HEK293T (cell line): ENCODE results near the gene NALF2.

ENCODE experiments used
- CTCF ChIA-PET: fragments of 350-600 bp; formaldehyde crosslinking; extraction: SDS; loops from one replicate; lab custom pipeline; 2021; ENCODE audit warnings: antibody characterized with exemption, inconsistent platforms; lab: Yijun Ruan, JAX
- POLR2A ChIA-PET: fragments of 350-600 bp; formaldehyde crosslinking; extraction: SDS; loops from one replicate; lab custom pipeline; 2020; ENCODE audit warnings: antibody characterized with exemption, inconsistent platforms; lab: Yijun Ruan, JAX
- DNase-seq: peaks from one replicate; pipeline ENCODE4 v3.0.0; 2012; ENCODE audit warnings: mixed read lengths; ENCODE audit errors: extremely low spot score
- ARNT ChIP-seq: fragments of 450-650 bp; IDR thresholded peaks from 2 replicates; pipeline ENCODE4 v1.6.1; 2017; ENCODE audit warnings: mild to moderate bottlenecking
- BHLHE40 ChIP-seq: fragments of 450-650 bp; IDR thresholded peaks from 2 replicates; pipeline ENCODE4 v1.6.1; 2016; ENCODE audit warnings: mild to moderate bottlenecking, moderate library complexity, borderline replicate concordance
- CTBP1 ChIP-seq: fragments of 450-650 bp; IDR thresholded peaks from 2 replicates; pipeline ENCODE4 v1.6.1; 2016; ENCODE audit warnings: borderline replicate concordance
- ELF4 ChIP-seq: fragments of 450-650 bp; IDR thresholded peaks from 2 replicates; pipeline ENCODE4 v1.6.1; 2017; ENCODE audit warnings: antibody characterized with exemption
- FOXA1 ChIP-seq: fragments of 450-650 bp; IDR thresholded peaks from 2 replicates; pipeline ENCODE4 v1.6.1; 2016; ENCODE audit warnings: mild to moderate bottlenecking
- FOXK2 ChIP-seq: fragments of 450-650 bp; IDR thresholded peaks from 2 replicates; pipeline ENCODE4 v1.6.1; 2016; ENCODE audit warnings: mild to moderate bottlenecking
- FOXM1 ChIP-seq: fragments of 450-650 bp; IDR thresholded peaks from 2 replicates; pipeline ENCODE4 v1.6.1; 2017; ENCODE audit warnings: mild to moderate bottlenecking, borderline replicate concordance
- HDGF ChIP-seq: fragments of 450-650 bp; IDR thresholded peaks from 2 replicates; pipeline ENCODE4 v1.6.1; 2017; ENCODE audit warnings: antibody characterized with exemption, borderline replicate concordance
- L3MBTL2 ChIP-seq: fragments of 450-650 bp; conservative IDR thresholded peaks from 2 replicates; pipeline ENCODE4 v1.6.1; 2016; ENCODE audit warnings: mild to moderate bottlenecking
- LEF1 ChIP-seq: fragments of 450-650 bp; IDR thresholded peaks from 2 replicates; pipeline ENCODE4 v1.6.1; 2017; ENCODE audit warnings: mild to moderate bottlenecking, borderline replicate concordance
- NFRKB ChIP-seq: fragments of 450-650 bp; IDR thresholded peaks from 2 replicates; pipeline ENCODE4 v1.6.1; 2016; ENCODE audit warnings: mild to moderate bottlenecking, moderate library complexity
- SP1 ChIP-seq: fragments of 450-650 bp; IDR thresholded peaks from 2 replicates; pipeline ENCODE4 v1.6.1; 2017
- SUZ12 ChIP-seq: fragments of 450-650 bp; IDR thresholded peaks from 2 replicates; pipeline ENCODE4 v1.6.1; 2016; ENCODE audit warnings: mild to moderate bottlenecking
- TARDBP ChIP-seq: fragments of 450-650 bp; IDR thresholded peaks from 2 replicates; pipeline ENCODE4 v1.6.1; 2016
- ZNF384 ChIP-seq: fragments of 450-650 bp; IDR thresholded peaks from 2 replicates; pipeline ENCODE4 v1.6.1; 2016
- TF ChIP-seq, protein P1 (sequence below): fragments of 450-650 bp; IDR thresholded peaks from 2 replicates; pipeline ENCODE4 v1.6.1; 2016

Gene NALF2

DNA sequence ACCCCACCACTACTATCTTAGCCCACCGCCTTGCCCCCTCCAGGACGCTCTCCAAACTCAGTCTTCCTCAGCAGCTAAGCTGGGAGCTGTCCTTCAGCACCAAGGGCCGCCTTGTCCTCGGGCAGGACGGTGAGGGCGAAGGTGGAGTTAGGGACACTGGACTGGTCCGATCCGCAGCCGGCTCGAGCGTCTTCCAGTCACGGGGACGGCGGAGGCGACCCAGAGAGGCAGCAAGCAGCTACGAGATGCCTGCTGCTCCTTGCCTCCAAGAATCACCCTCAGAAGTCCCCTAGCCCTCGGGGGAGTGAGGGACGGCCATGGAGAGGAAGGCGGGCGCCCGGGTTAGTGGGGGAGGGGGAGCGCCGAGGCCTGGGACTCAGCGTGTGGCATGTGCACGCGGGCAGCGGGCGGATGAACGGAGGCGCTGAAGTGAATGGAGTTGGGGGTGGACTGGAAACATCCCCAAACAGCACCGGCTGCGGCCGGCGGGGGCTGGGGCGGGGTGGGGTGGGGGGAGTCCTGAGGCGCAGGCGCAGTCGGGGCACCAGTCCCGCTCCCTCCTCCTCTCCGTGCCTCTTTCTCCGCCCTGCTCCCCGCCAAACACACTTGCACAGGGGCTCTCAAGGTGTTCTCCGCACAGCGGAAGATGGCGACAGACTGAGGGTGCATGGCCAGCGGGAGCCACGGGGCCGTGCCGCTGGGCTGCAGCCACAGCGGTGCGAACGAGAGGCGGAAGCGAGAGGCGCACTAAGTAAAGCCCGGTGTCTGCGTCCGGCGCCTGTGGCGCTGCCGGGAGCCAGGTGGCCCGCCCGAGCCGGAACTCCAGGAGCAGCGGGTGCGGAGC is at the start of gene NALF2:
NALF2 (plus strand) TSS at position 545 of the 844 bp plus-strand sequence. CDS start 957 bp downstream, outside the sequence.
- ChIA-PET POLR2A (interaction anchor here (0.9 to 1.6 kb wide), 3 partner anchors 13 to 629 kb away, joined by 3 to 4 read pairs (median 4); partner anchors contain the start of gene IGBP1), CTCF (interaction anchor here (0.6 kb wide), 2 partner anchors 12 to 1253 kb away, joined by 3 read pairs; no protein-coding TSS in a partner anchor)
- DNase-seq = peak; percentile 70
- TF ChIP-seq TARDBP (no peak), NFRKB (no peak)

DNA sequence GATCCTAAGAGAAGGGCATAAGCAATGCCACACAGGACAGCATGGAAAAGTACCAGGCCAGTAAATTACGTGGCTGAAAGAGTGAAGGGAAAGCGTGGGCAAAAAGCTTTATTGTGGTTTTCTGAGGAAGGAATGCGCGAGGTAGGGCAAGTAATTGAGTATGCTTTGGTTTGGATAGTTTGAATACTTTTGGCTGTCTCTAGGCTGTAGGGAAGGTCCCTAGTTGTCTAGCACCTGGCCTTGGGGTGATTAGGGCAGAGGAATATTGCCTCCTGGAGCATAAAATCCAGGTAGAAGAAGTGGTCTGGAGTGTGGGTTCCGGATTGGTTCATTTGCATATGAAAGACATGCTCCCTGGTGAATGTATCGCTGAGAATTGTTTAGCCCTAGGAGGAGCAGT is 46.4 kb upstream of the NALF2 start:
- DNase-seq = no peak
- ChIA-PET CTCF (no interaction called here), POLR2A (no interaction called here)
- TF ChIP-seq CTBP1 (no peak), HDGF (no peak), FOXK2 (no peak), NFRKB (no peak), FOXM1 (no peak), ZNF384 (no peak), BHLHE40 (no peak), TARDBP (no peak), ARNT (no peak), L3MBTL2 (no peak), SUZ12 (no peak), FOXA1 (no peak), SP1 (no peak), ELF4 (no peak), LEF1 (no peak)
- TF ChIP-seq, protein P1, sequence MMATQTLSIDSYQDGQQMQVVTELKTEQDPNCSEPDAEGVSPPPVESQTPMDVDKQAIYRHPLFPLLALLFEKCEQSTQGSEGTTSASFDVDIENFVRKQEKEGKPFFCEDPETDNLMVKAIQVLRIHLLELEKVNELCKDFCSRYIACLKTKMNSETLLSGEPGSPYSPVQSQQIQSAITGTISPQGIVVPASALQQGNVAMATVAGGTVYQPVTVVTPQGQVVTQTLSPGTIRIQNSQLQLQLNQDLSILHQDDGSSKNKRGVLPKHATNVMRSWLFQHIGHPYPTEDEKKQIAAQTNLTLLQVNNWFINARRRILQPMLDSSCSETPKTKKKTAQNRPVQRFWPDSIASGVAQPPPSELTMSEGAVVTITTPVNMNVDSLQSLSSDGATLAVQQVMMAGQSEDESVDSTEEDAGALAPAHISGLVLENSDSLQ = no peak

DNA sequence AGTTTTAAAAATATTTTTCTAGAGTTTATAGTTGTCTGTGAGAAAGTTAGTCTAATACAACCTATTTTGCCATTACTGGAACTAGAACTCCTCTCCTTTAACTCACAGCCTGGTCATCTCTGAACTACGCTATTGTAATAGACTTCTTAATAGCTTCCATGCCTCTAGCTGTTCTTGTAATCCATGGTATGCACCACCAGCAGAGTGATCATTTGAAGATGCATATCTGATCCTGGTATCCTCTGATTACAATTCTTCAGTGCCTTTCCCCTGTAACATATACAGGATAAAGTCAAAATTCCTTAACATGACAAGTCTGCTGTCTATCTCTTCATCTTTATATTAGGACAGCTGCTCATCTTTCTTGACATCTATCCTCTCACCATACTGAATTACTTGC is 37.6 kb upstream of the NALF2 start:
- CTCF ChIA-PET = no interaction called here
- no peak for DNase-seq
- POLR2A ChIA-PET = no interaction called here
- no peak for TF ChIP-seq ZNF384
- TF ChIP-seq FOXM1 = no peak
- TF ChIP-seq NFRKB = no peak
- no peak for TF ChIP-seq FOXK2
- no peak for TF ChIP-seq HDGF
- TF ChIP-seq TARDBP = no peak
- no peak for TF ChIP-seq ELF4
- TF ChIP-seq, protein P1 = no peak
- TF ChIP-seq LEF1 = no peak
- TF ChIP-seq FOXA1 = no peak
- no peak for TF ChIP-seq ARNT
- TF ChIP-seq SUZ12 = no peak

DNA sequence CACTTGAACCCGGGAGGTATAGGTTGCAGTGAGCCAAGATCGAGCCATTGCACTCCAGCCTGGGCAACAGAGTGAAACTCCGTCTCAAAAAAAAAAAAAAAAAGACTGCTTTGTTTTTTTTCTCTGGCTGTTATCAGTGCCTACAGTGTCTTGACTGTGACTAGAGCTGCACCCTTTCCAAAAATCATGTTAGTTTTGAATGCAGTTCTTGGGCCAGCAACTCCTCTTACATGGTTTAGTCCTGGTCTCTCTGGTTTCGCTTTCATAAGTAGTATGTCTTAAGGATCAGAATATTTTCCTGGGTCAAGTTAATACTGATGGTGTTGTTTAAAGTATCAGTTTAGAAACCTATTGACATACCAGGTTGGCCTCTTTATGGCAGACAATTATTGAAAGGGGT is 34.2 kb upstream of the NALF2 start:
- TF ChIP-seq SP1 (no peak), ARNT (no peak), L3MBTL2 (no peak), ZNF384 (no peak), BHLHE40 (no peak), TARDBP (no peak), NFRKB (no peak), HDGF (no peak), CTBP1 (no peak), FOXM1 (no peak), LEF1 (no peak), FOXA1 (no peak), FOXK2 (no peak)
- TF ChIP-seq, protein P1 = no peak
- no peak for DNase-seq
- CTCF ChIA-PET = no interaction called here
- POLR2A ChIA-PET = no interaction called here

DNA sequence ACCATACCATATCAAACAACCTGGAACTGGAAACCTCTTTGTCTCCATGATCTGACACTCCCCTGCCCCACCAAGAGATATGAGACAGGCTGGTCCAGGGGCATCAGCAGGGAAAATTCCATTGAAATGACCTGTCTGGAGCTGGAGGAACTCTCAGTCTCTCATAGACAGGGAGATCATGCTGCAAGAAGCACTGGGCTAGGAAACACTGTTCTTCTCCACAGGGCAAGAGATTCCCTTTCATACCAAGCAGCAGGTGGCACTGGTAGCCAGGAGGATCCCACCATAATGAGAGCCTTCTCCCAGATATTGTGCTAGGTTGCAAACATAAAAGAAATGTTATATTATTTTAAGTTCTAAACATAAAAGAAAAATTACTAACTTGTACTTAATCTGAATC is 14.5 kb upstream of the NALF2 start:
- POLR2A ChIA-PET = no interaction called here
- TF ChIP-seq SUZ12 (no peak), ARNT (no peak), ZNF384 (no peak), FOXM1 (no peak), ELF4 (no peak), LEF1 (no peak), SP1 (no peak), FOXA1 (no peak), TARDBP (no peak), CTBP1 (no peak), FOXK2 (no peak), BHLHE40 (no peak)
- CTCF ChIA-PET = no interaction called here
- DNase-seq = no peak

DNA sequence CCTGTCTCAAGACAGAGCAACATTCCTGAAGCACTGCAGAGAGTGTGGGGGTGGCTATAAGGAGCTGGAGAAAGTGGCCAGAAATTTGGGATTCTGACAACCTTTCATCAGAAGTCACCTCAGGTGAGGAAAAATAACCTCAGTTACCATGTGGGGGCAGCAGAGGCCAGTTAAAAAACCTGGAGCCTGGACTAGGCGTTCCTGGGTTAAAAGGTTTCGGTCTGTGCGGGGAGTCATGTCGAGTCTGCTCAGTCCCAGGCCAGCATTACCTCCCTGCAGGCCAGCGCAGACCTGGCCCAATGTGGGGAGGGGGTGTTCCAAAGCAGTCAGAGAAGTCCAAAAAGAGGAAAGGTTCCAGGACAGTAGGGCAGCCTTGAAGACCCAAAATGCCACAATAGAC is 10.9 kb upstream of the NALF2 start:
- POLR2A ChIA-PET = no interaction called here
- CTCF ChIA-PET = interaction anchor here (0.5 to 1.6 kb wide), 6 partner anchors 126 to 604 kb away, joined by 3 to 8 read pairs (median 4); no protein-coding TSS in a partner anchor
- peak; percentile 61 for DNase-seq
- no peak for TF ChIP-seq SP1
- TF ChIP-seq TARDBP = no peak
- TF ChIP-seq BHLHE40 = no peak
- no peak for TF ChIP-seq FOXM1
- no peak for TF ChIP-seq L3MBTL2
- no peak for TF ChIP-seq FOXA1
- TF ChIP-seq LEF1 = no peak
- no peak for TF ChIP-seq ELF4
- no peak for TF ChIP-seq HDGF
- no peak for TF ChIP-seq ARNT
- TF ChIP-seq ZNF384 = no peak
- TF ChIP-seq SUZ12 = no peak
- TF ChIP-seq, protein P1 = no peak
